Tibial artery (tissue), 4 donors: Measurements from ENCODE around the gene TBC1D9B.

ENCODE experiments used
- DNase-seq, 2 donors: peaks; one replicate each; pipeline ENCODE4 v3.0.0-alpha.2; 2019
- H3K27ac ChIP-seq, 2 donors: fragments of 200-600 bp; sonication (generic) in 1 of 2; 1 replicate in 1 of 2; 2 replicates in 1 of 2; pipeline ENCODE4 v1.5.1; 2018 to 2019; ENCODE audit warnings: mild to moderate bottlenecking in 1 of 2
- H3K27me3 ChIP-seq, 2 donors: fragments of 200-600 bp; sonication (generic) in 1 of 2; one replicate each; pipeline versions ENCODE4 v1.5.1 to v1.6.0; 2016 to 2019
- H3K36me3 ChIP-seq, 3 donors: fragments of 200-600 bp; sonication (generic) in 2 of 3; one replicate each; pipeline ENCODE4 v1.5.1; 2016 to 2019; ENCODE audit warnings: mild to moderate bottlenecking in 2 of 3
- H3K4me1 ChIP-seq, 4 donors: fragments of 200-600 bp; sonication (generic) in 2 of 4; 1 replicate in 3 of 4; 2 replicates in 1 of 4; pipeline ENCODE4 v1.5.1; 2016 to 2019
- H3K4me3 ChIP-seq, 2 donors: fragments of 200-600 bp; sonication (generic) in 1 of 2; 1 replicate in 1 of 2; 2 replicates in 1 of 2; pipeline ENCODE4 v1.5.1; 2018 to 2019; ENCODE audit warnings: mild to moderate bottlenecking in 2 of 2
- H3K9me3 ChIP-seq, 3 donors: fragments of 200-600 bp; sonication (generic) in 1 of 3; one replicate each; pipeline ENCODE4 v1.5.1; 2016 to 2019
- CTCF ChIP-seq, 2 experiments: fragments of 200-600 bp in 1 of 2; fragments of 450-650 bp in 1 of 2; IDR thresholded peaks; one replicate each; pipeline ENCODE4 v1.5.1; 2017 to 2019; ENCODE audit warnings: antibody characterized with exemption in 2 of 2, mild to moderate bottlenecking in 1 of 2, moderate library complexity in 1 of 2
- intact Hi-C: fragments of 100-400 bp; cut with DNase I; formaldehyde crosslinking; loops from one replicate; pipeline ENCODE4 v1.15.0; 2023; ENCODE audit warnings: low total_unique reads

Gene TBC1D9B

GRCh38 chr5:179870403-179870903 lies 37.2 kb downstream of the TBC1D9B start:
- TF ChIP-seq CTCF (IDR thresholded peaks at IDR 0.05): no peak
- H3K9me3 ChIP-seq: no peaks in the 10 kb centered on the region
- DNase-seq: no peak
- H3K36me3 ChIP-seq: peaks cover 43 to 98% (median 84%) of the 10 kb centered on the region in 3 donors
- intact Hi-C loops: no loop called here
- no peaks in the 10 kb centered on the region for H3K27me3 ChIP-seq
- no peak overlapping the region for H3K27ac ChIP-seq
- H3K4me3 ChIP-seq: no peak overlapping the region
- no peaks in the 10 kb centered on the region for H3K4me1 ChIP-seq

- Histone ChIP-seq H3K36me3 (peaks cover 42 to 98% (median 84%) of the 10 kb centered on the region in 3 donors), H3K4me3 (no peak overlapping the region), H3K27me3 (no peaks in the 10 kb centered on the region), H3K4me1 (no peaks in the 10 kb centered on the region), H3K27ac (no peak overlapping the region), H3K9me3 (no peaks in the 10 kb centered on the region)
- DNase-seq: no peak
- no peak for TF ChIP-seq CTCF (IDR thresholded peaks at IDR 0.05)
- intact Hi-C loops: no loop called here
Observed at GRCh38 chr5:179869641-179870402, 37.9 kb downstream of the TBC1D9B start.

GRCh38 chr5:179869101-179869500 lies 38.6 kb downstream of the TBC1D9B start:
- no peak overlapping the region for H3K27ac ChIP-seq
- intact Hi-C loops: no loop called here
- no peaks in the 10 kb centered on the region for H3K27me3 ChIP-seq
- no peaks in the 10 kb centered on the region for H3K4me1 ChIP-seq
- no peak overlapping the region for H3K4me3 ChIP-seq
- H3K36me3 ChIP-seq: peaks cover 42 to 98% (median 84%) of the 10 kb centered on the region in 3 donors
- DNase-seq: no peak
- no peak for TF ChIP-seq CTCF (IDR thresholded peaks at IDR 0.05)
- H3K9me3 ChIP-seq: no peaks in the 10 kb centered on the region

- no peak overlapping the region for H3K27ac ChIP-seq
- no peak for DNase-seq
- intact Hi-C loops: no loop called here
- H3K4me3 ChIP-seq: no peak overlapping the region
- no peaks in the 10 kb centered on the region for H3K4me1 ChIP-seq
- peaks cover 42 to 98% (median 84%) of the 10 kb centered on the region in 3 donors for H3K36me3 ChIP-seq
- no peaks in the 10 kb centered on the region for H3K27me3 ChIP-seq
- H3K9me3 ChIP-seq: no peaks in the 10 kb centered on the region
- no peak for TF ChIP-seq CTCF (IDR thresholded peaks at IDR 0.05)
Observed at GRCh38 chr5:179868541-179868940, 39.2 kb downstream of the TBC1D9B start.

- DNase-seq: no peak
- Histone ChIP-seq H3K4me3 (no peak overlapping the region), H3K27me3 (no peaks in the 10 kb centered on the region), H3K36me3 (peaks cover 42 to 98% (median 84%) of the 10 kb centered on the region in 3 donors), H3K9me3 (no peaks in the 10 kb centered on the region), H3K4me1 (no peaks in the 10 kb centered on the region), H3K27ac (no peak overlapping the region)
- TF ChIP-seq CTCF (IDR thresholded peaks at IDR 0.05): no peak
- intact Hi-C loops: no loop called here
Observed at GRCh38 chr5:179867476-179867875, 40.2 kb downstream of the TBC1D9B start.
